Fibroblast of skin of back (primary cell): ENCODE data around the gene SFXN3.
"Not testable (repeated sequence)": the region's sequence is repeated elsewhere in the genome, so short reads cannot be mapped to it uniquely, and the experiment has no call there.

Experiments used
- DNase-seq: peaks from one replicate; pipeline ENCODE4 v3.0.0-alpha.2; 2013

The SFXN3 gene

DNA sequence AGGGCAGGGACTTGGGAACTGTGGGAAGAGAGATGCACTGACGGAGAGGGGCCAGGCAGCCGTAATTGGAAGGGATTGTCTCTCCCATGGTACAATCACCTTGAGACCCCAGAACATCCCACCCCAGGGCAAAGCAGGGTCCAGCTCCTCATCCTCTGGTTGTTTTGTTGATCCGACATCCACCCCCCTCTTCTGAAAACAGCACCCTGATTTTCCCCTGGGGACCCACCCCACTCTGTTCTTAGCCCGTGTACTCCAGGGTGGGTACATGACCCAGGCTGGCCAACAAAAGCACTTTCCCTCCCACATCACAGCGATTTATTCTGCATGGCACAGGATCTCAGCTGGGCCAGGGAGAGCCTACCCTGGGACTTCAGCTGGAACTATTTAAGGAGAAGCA is 14.2 kb upstream of the SFXN3 start:
- DNase-seq = no peak

DNA sequence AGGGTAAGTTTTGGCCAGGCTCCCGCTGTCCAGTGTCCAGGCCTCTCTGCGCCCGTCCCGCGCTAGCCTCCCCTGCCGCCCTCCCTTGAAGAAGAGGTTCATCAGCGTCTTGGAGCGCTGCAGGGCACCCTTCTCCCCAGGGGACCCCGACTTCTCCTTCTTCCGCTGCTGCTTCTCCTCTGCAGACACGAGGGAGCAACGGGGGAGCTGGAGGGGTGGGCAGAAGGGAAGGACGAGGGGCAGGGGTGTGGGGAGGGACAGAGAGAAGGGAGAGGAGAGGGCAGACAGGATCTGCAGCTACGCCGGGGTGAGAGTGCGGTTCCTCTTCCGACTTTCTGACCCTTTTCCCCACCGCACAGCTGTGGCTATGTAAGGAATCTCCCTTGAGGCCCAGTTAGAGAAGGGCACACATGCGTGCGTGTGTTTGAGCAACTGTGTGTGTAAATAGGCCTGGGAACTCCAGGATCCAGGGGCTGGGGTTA is 12.9 kb upstream of the SFXN3 start:
- no peak for DNase-seq

DNA sequence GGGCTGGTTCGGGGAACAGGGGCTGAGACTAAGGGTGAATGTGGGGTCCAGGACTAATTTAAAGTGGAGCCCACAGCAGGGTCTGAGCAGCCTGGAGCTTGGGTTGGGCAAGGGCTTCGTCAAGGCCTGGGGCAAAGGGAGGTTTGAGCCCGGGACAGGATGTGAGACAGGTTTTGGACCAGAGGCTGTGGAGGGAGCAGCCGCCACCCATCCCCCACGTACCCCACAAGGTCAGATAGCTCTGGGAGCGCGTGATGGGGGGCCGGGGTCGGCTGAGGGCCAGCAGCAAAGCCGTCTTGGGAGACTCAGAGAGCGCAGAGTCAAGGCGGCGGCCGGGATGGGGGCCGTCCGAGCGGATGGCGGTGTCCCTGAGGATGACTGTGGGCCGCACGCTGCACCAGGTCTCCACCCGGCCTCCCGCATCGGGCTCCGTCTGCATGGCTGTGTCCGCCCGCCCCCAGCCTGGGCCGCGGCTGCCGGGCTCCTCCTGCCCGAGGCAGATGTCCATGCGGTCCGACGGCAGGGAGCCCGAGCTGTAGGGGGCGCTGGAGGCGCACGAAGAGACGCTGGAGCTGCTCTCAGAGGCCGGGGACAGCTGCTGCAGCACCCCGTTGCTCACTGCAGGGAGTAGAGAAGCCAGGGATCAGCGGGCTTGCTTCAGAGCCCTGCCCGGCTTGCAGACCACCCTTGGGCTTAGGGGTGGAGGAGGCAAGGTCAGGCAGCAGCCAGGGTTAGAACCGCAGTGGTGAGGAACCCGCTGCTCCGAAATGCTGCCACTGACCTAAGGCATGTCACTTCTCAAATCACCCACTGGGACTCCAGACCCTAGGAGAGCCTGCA is 12.2 kb upstream of the SFXN3 start:
- DNase-seq = peak; percentile 76

DNA sequence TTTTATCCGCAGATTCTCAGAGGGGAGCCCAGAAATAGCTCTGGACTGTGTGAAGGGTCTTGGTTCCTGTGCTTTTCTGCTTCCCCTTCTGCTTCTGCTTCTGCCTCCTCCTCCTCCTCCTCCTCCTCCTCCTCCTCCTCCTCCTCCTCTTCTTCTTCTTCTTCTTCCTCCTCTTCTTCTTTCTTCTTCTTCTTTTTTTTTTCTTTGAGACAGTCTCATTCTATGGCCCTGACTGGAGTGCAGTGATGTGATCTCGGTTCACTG is 11.7 kb upstream of the SFXN3 start:
- no peak for DNase-seq

DNA sequence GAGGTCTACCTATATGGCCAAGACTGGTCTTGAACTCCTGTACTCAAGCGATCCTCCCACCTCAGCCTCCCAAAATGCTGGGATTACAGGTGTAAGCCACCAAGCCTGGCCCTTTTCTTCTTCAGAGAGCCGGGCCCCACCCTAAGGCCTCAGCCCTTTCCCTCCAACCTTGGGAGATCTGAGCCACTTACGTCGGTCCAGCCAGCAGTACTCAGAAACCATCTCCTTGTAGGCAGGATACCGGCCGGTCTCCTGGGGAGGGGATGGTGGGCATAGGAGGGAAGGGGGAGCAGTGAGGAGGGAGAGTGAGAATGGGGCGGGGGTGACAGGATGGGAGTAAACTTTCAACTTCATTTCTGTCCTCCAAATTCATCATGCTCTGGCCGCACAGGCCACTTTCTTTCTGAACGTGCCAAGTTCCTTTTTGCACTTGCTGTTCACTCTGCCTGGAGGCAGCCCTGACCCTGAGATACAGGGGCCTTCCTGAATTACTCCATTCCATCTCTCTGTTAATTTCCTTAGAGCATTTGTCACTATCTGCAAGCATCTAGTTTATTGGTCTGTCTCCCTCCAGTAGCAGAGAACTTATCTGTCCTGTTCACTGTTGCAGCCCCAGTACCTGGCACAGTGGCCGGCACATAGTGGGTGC is 10.5 kb upstream of the SFXN3 start:
- no peak for DNase-seq

- DNase-seq = no peak
Observed at GRCh38 chr10:101021239-101021638, 9.8 kb upstream of the SFXN3 start.

GRCh38 chr10:101021692-101022251 is 9.3 kb upstream of the SFXN3 start:
- DNase-seq = no peak

DNA sequence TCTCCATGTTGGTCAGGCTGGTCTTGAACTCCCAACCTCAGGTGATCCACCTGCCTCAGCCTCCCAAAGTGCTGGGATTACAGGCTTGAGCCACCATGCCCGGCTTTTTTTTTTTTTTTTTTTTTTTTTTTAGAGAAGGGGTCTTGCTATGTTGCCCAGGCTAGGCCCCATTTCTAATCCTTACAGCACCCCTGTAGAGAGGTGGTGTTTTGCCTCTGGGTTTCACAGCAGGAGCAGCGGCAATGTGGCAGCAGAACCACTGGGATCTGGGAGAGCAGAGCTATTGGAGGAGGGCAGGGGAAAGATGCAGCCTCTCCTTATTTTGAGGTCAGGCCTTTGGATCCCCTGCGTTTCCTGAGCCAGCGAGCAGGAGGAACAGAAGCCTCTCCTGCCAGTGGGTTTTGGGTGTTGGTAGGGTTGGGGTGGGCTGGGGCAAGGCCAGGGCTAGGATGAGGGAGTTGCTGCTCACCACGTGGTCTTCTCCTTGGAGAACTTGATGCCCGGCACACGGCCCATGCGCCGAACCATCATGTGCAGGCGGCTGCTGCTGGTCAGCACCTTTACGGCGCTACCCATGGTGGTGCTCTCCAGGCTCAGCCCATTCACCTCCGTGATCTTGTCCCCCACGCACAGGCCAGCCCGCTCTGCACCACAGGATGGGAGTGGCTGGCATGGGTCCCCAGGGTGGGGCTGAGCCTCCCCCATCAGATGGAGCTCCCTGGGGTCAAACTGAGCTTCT is 7.9 kb upstream of the SFXN3 start:
- DNase-seq = no peak

- no peak for DNase-seq
Observed at GRCh38 chr10:101027106-101027720, 3.8 kb upstream of the SFXN3 start.

- DNase-seq = no peak
Observed at GRCh38 chr10:101028446-101029337, 2.3 kb upstream of the SFXN3 start.

GRCh38 chr10:101029520-101030295 is 1.3 kb upstream of the SFXN3 start:
- no peak for DNase-seq

DNA sequence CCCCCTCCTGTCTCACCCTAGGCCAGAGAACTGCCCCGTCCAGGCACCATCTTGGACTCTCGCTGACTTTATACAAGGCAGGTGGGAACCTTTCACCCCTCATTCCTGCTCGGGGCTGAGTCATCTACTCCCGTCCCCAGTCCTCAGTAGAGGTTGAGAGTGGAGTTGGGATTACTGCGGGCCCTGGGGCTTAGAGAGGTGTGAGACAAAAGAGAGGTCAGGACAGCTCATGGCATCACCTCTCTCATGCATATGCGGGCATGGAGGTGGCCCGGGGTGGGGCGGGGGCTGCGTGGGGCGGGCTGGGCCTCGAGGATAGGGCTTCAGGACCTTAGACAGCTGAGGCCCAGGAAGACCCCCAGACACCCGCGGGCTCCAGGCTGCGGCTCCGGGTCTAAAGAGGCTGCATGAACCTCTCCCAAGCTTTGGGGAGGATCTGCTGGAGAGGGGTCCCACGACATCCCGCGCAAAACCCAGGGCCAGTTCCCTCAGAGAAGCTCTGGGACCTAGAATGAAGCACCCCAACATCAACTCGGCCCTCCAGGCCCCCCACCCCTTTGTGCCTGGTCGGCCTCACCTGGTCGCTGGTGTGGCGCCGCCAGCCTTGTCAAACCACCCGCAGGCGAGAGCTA is 422 bp upstream of the SFXN3 start:
- DNase-seq = no peak

DNA sequence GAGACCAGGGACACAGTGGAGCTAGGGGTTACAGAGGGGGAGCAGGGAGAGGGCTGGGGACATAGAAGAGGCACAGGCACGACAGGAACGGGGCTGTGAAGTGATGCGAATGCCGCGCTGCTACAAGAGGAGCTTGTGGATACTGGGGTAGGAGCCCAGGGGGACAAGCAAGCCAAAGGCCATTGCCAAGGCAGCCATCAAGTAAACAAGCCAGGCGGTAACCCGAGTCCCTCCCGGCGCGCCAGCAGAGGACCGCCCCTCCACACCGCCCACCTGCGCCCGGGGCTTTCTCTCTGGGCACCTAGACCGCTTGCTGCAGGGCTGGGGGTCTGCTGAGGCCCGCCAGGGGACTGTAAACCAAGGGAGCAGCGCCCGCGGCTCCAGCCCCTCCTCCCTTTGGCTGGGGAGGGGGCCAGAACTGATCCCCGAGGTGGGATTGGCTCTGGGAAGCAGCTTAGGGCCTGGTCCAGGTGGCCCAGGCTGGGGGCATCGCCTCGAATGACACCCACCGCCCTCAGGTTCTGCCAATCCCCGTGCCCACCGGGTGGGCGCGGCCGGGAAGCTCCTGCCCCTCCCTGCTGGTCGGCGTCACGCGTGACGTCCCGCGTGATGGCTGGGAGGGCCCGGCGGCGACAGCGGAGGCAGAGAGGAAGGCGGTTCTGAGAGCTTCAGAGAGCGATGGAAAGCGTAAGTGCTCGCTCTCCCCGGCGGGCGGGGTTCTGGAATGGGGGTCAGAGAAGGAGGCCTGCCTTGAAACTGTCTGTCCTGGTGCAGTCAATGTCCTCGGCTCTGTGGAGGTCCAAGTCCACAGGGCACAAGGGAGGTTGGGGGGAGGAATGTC is 982 bp downstream of the SFXN3 start:
- DNase-seq = peak; percentile 75

DNA sequence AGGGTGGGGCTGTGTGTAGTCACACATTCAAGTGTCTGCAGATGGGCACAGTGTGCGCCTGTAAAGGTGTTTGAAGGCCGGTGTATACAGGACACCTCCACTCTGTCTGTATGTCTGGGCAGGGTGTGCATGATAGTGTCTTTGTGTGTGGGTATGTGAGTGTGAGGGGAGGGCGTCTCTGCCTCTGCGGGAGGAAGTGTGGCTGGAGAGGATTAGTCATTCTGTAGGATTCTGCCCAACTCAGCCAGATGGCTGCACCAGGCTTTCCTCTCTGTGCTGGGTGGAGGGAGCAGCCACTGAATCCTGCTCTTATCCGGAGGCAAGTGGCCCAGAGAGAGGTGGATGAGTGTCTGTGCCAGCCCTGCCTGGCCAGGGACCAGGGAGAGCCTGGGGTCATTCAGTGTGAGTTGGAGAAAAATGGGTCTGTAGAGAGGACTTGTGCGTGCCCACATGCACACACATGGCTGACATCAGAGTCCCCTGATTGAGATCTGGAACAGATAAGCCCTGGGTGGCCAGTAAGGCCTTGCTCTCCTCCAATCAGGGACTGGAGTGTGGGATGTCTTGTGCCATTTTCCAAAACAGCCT is 1.7 kb downstream of the SFXN3 start:
- DNase-seq = peak; percentile 92

- DNase-seq = no peak
Observed at GRCh38 chr10:101033276-101033675, 2.2 kb downstream of the SFXN3 start.

DNA sequence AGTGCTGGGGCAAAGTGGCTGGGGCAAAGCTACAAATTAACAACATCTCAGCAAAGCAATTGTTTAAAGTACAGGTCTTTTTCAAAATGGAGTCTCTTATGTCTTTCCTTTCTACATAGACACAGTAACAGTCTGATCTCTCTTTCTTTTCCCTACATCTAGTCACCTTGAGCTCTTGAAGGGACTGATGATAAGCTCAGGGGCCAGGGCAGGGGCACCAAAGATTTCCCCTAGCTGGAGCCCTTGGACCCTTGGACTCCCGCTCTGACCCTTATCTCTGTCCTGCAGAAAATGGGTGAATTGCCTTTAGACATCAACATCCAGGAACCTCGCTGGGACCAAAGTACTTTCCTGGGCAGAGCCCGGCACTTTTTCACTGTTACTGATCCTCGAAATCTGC is 3.4 kb downstream of the SFXN3 start:
- DNase-seq = not testable (repeated sequence)

DNA sequence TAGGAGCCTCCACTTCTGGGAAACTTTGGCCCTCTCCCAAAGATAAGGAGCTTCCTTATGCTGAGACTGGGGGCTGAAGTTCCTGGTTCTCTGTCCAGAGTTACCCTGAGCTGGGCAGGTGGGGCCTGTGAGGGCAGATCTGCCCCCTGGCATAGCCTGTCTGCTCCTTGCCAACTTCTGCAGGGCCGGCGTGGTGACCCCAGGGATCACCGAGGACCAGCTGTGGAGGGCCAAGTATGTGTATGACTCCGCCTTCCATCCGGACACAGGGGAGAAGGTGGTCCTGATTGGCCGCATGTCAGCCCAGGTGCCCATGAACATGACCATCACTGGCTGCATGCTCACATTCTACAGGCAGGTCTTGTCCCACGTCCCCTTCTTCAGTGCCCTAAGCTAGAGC is 4.3 kb downstream of the SFXN3 start:
- DNase-seq = no peak

- DNase-seq = no peak
Observed at GRCh38 chr10:101035916-101036702, 5.1 kb downstream of the SFXN3 start.
